GM19043 (cell line): Measurements from ENCODE around the gene EMP3.
"Not testable (repeated sequence)": the region's sequence is repeated elsewhere in the genome, so short reads cannot be mapped to it uniquely, and the experiment has no call there.

Source experiments
- ATAC-seq: cut with Tn5 transposase; IDR thresholded peaks from one replicate; pipeline ENCODE4 v1.9.1; 2021; ENCODE audit warnings: low read depth; ENCODE audit not compliant: unreplicated experiment

EMP3 gene

DNA sequence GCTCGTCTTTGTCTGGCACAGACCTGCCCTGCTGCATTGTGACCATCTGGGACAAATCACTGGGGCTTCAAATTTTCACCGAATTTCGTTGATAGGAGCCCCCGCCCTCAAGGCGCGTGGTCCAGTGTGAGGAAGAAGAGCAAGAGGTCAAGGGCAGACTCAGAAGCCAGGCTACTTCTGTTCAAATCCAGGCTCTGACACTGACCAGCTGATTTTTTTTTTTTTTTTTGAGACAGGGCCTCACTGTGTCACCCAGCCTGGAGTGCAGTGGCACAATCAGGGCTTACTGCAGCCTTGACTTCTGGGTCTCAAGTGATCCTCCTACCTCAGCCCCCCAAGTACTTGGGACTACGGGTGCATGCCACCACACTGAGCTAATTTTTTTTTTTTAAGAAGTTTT is 46.0 kb downstream of the EMP3 start:
- no peak for ATAC-seq

DNA sequence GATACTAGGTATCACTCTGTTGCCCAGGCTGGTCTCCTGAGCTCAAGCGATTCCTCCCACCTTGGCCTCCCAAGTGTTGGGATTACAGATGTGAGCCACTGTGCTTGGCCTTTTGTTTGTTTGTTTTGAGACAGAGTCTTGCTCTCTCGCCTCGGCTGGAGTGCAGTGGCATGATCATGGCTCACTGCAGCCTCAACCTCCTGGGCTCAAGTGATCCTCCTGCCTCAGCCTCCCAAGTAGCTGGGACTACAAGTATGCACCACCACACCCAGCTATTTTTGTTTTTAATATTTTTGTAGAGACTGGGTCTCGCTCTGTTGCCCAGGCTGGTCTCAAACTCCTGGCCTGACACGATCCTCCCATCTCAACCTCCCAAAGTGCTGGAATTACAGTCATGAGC is 46.4 kb downstream of the EMP3 start:
- ATAC-seq, result not testable (repeated sequence)

DNA sequence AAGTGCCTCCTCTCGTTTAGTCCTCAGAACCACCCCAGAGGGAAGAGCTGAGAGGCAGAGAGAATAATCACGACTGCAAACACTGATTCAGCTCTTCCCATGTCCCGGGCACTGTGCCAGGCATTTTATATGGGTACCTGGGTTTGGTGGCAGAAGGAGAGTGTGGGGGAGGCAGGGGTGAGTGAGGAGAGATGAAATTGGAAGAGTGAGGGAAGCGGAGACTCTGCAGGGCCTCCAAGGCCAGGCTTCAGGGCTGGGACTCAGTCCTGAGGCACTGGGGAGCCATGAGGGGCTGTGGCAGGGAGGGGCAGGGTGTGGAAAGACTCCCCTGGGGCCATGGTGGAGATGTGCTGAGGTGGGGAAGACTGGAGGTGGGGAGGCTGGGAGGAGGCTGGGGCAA is 47.6 kb downstream of the EMP3 start:
- ATAC-seq, result no peak

DNA sequence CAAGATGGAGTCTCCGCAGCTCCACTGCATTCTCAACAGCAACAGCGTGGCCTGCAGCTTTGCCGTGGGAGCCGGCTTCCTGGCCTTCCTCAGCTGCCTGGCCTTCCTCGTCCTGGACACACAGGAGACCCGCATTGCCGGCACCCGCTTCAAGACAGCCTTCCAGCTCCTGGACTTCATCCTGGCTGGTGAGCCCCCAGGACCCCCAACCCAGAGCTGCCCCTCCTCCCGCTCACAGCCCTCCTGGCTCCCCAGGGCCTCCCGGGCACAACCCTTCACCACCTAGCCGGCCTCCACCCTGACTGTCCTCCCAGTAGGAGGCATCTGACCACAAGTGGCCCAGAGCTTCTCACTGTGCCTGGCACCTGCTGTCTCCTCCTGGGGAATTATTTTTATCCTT is 48.2 kb downstream of the EMP3 start:
- no peak for ATAC-seq

DNA sequence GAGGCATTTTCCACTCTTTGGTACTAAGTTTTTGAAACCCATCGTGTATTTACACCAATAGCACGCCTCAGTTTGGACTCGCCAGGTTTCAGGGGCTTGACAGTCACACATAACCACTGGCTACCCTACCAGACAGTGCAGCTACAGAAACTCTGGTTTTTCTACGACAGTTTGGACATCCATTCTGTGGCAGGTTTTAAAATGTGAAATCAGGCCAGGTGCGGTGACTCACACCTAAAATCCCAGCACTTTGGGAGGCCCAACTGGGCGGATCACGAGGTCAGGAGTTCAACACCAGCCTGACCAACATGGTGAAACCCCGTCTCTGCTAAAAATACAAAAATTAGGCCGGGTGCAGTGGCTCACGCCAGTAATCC is 52.8 kb downstream of the EMP3 start:
- ATAC-seq, result no peak

DNA sequence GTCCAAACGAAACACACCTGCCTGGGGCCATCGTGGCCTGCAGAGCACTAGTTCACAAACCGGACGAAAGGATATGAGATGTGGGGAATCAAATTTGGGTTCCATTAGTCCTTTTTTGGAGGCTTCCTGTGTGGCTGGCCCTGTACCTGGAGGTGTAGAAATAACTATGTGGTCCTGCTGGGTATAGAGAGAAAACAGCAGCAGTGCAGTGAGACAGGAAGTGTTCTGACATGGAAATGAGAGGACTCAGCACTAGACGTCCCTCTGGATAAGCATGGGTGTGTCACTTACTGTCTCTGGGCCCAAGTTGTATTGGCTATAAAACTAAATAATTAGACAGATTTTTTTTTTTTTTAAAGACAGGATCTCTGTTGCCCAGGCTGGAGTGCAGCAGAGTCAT is 53.7 kb downstream of the EMP3 start:
- no peak for ATAC-seq
